H1 (cell line): Measurements from ENCODE around the gene FBXL12. TPM values are rescaled to one million over a fixed set of nuclear protein-coding genes. Genes with fewer than 3 reads are reported as not detected.

Source experiments
- TAF7 ChIP-seq: optimal IDR thresholded peaks from 2 replicates; pipeline ENCODE3; 2011; ENCODE audit warnings: low read depth, mild to moderate bottlenecking, inconsistent platforms, low read length, moderate library complexity, borderline replicate concordance
- polyA plus RNA-seq, 7 experiments: library from polyadenylated mRNA; depleted of rRNA in 3 of 7; stranded (reverse) in 5 of 7; unstranded in 2 of 7; fragments of >200 nt in 5 of 7; fragments of 200-250 nt in 2 of 7; gene quantifications; 1 replicate in 5 of 7; 2 replicates in 1 of 7; 4 replicates in 1 of 7; pipeline versions ENCODE4 v1.2.1 to v1.2.3, GENCODE V29; 2011 to 2013; ENCODE audit warnings: missing spikeins in 2 of 7, mixed read lengths in 2 of 7
- total RNA-seq: library from RNA; stranded (reverse); fragmentation: NEBNext Ultra II Directional; extraction: Animal tissue kit (Norgen Biotek cat#: 25700); gene quantifications from 2 replicates; pipeline ENCODE4 v1.2.1, GENCODE V29; 2021

The FBXL12 gene
- total and polyA plus RNA-seq, 2 of the 8 experiments (the other 6 are each of a cell fraction or from before 2014, with no cell fraction given), result 24.6 to 62.3 TPM

DNA sequence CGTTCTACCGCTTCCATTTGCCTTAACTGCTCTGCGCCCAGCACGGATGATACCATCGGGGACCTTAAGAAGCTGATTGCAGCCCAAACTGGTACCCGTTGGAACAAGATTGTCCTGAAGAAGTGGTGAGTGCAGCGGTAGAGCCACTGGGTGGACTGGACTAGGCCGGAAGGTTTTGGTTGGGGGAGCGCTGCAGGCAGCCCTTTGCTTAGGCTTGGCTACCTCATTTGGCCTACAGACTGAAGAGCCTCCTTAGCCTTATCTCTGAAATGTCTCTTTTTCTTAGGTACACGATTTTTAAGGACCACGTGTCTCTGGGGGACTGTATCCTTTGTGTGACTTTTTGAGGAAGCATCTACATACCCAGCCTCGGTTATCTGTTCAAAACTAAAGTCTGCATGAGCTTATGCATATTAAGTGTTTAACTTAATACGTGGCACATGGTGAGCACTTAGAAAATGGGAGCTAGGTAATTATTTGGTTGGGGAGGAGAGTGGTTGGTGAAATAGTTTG is 9.7 kb upstream of the FBXL12 start (continued):
- no peak for TF ChIP-seq TAF7
